ENCODE measurements around the gene ITGBL1.

ITGBL1 gene

DNA sequence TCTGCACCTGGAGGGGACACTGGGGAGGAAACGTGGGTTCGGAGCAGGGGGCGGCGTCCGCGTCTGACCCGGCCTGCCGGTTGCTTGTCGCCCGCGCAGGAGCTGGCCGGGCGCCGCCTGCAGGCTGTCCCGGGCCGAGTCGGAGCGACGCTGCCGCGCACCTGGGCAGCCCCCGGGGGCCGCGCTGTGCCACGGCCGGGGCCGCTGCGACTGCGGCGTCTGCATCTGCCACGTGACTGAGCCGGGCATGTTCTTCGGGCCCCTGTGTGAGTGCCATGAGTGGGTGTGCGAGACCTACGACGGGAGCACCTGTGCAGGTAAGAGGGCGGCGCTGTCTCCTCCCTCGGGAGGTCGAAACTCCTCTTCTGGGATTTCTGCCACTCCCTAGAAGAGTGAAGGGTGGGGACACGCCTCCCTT, 1.3 kb downstream of the ITGBL1 start:
- FAIRE-seq: no peak

DNA sequence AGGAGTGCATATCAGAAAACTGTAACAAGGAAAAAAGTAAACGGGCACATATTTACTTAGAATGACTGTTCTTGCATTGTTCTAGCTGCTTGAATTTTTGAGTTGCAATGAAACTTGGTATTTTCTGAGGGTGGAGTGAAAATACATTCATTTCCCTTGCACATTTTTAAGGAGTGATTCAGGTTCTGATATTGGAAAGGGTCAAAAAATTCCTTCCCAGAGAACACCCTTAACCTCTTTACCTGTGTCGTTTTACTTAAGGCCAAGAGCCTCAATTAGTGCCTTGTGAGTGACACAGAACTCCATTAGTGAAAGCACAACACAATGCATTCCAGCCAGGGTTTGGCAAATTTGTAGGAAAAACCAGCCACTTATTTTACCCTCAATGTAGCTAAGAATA, 2.3 kb downstream of the ITGBL1 start:
- no peak for FAIRE-seq

DNA sequence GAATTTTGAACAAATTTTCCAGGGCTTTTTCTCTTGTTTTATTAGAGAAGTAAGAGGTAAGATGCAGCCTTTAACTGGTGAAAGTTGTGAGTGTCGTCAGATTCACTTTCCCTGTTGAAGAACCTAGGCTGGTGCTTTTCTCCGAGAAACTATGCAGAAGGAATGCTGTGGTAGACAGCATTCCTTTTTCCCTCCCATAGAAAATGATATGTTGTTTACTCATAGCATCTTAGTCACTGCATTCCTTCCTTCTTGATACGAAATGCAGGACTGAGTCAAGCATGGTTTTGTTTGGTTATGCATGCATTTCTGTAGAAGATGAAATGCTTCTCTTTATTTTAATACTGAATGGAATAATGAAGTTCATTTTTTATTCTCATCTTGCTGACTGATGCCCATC, 3.4 kb downstream of the ITGBL1 start:
- FAIRE-seq: no peak

GRCh38 chr13:101457176-101457575, 4.7 kb downstream of the ITGBL1 start:
- no peak for FAIRE-seq

- no peak for FAIRE-seq
Measured at GRCh38 chr13:101465877-101466276, 13.4 kb downstream of the ITGBL1 start.

- FAIRE-seq: no peak
Measured at GRCh38 chr13:101467415-101467814, 14.9 kb downstream of the ITGBL1 start.

DNA sequence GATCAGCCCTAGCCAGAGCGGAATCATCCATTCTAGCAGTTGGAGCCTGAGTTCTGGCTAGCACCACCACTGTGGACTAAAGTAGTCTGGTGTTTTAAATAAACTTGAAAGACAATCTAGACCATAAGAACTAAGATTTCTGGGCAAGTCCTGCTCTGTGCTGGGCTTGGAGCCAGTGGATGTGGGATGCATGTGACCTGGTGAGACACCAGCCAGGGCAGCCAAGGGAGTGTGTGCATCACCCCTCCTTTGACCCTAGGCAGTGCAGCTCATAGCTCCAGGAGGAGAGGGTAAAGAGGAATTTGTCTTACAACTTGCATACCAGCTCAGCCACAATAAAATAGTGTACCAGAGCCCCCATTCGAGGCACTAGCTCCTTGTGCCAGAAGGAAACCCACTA, 21.0 kb downstream of the ITGBL1 start:
- no peak for FAIRE-seq

- FAIRE-seq: no peak
Measured at GRCh38 chr13:101474419-101474957, 22.0 kb downstream of the ITGBL1 start.

- no peak for FAIRE-seq
Measured at GRCh38 chr13:101475536-101475935, 23.1 kb downstream of the ITGBL1 start.

DNA sequence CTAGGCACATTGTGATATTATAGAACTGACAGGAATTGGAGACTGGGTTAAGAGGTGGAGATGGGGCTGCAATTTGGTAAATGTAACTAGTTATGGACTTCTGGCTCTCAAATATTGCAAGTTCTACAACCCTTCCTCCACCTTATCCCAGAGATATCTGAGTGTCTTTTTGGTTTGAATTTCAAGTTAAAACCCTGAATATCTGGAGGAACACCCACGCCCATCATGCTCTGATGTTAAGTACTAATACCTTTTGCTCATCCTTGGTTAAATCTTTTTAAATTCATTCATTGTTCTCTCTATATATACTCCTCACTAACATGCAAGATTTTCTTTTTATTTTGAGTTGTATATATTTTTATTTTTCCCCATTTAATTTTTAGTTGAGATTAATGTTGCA, 28.9 kb downstream of the ITGBL1 start:
- FAIRE-seq: no peak

- FAIRE-seq: no peak
Measured at GRCh38 chr13:101486708-101487437, 34.4 kb downstream of the ITGBL1 start.

DNA sequence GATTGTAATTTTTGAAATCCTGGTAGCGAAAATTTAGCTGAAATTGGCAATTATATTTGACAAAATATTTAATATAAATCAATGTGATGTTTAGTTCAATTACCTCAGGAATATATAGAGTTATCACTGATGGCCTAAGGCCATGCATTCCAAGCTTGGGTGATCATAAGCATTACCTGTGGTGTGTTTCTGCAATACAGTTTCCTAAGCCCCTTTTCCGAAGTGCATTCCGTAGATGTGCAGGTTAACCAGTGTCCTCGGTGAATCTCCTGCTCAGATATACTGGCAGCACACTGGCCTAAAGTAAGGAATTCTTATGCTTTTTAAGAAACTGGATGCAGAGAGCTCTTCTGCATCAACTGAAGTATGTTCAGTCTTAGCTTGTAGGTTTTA, 35.0 kb downstream of the ITGBL1 start:
- no peak for FAIRE-seq

GRCh38 chr13:101488734-101489133, 36.3 kb downstream of the ITGBL1 start:
- no peak for FAIRE-seq

DNA sequence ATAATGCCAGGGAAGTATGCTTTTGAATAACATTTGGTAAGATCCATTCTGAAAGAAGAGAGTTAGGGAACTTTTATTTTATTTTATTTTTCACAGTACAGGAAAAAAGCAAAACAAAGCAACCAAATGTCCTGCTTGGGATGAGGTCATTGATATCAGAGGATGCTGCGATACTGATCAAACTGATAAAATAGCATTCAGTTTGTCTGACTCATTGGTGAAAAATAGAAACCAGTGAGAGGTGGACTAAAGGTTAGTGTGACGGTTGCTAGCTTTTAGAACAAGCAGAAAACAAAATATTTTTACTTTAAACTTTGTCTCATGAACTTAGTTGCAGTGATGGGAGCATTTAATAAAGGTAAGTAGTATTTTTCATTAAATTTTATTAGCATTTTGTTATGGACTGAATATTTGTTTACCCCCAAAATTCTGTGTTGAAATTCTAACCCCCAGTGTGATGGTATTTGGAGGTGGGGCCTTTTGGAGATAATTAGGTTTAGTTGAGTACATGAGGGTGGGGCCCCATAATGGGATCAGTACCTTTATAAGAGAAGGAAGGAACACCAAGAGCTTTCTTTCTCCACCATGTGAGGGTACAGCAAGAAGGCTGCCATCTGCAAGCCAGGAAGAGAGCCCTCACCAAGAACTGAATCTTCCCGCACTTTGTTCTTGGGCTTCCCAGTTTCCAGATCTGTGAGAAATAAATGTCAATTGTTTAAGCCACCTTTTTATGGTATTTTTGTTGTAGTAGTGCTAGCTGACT, 37.3 kb downstream of the ITGBL1 start:
- no peak for FAIRE-seq

DNA sequence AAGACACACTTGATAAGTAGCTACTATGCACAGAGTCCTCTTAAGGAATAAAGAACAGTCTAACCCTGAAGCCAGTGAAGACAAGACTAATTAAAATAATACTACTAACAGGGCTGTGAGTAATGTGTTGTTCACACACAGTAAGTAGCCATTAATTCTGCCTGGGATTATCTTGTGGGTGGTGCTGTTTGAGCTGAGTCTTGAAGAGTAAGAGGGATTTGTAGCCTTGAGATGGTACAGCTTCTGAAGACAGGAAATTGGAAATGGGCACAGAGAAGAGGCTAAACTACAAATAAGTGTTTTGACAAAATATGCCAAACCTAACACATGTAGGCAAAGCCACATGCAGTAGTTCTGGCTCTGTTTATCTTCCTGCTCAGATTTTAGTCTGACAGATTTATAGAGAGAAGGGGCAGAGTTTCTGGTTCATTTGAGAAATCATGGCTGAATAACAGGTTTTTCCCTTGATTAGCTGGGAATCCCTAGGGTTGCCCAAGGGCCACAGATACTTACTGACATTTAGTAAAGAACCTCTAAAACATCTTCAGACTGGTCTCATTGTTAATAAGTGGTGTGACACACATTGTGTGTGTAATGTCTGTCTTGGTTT, 38.0 kb downstream of the ITGBL1 start:
- FAIRE-seq: no peak

DNA sequence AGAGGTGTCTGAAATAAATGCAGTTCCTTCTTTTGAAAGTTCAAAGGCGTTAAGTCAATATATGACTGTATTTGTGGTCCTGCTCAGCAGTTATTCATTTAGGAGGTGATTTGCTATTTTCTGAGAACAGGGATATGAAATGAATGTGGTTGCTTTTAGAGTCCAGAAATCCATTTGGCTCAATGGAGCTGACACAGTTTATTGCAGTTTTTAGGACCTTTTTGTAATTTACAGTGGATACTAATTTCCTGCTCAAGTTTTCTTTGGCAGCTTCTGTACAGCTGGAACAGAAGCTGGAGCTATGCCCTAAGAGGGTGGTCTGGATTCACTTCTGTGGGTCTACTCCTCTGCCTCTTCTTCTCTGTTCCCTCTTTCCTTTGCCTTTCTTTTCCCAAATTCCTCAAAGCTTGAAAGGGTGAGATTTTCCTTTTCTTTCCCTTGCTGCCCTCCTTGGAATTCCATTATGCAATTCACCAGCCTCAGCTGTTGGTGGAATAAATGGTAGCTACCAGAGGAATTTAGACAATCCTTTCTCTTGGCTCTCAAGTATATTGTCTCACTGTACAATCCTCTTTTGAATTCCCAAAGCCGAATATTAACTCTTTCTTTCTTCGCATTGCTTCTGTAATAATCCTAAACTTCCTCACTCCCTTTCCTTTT, 39.9 kb downstream of the ITGBL1 start:
- FAIRE-seq: no peak

GRCh38 chr13:101493541-101493940, 41.1 kb downstream of the ITGBL1 start:
- FAIRE-seq: no peak

DNA sequence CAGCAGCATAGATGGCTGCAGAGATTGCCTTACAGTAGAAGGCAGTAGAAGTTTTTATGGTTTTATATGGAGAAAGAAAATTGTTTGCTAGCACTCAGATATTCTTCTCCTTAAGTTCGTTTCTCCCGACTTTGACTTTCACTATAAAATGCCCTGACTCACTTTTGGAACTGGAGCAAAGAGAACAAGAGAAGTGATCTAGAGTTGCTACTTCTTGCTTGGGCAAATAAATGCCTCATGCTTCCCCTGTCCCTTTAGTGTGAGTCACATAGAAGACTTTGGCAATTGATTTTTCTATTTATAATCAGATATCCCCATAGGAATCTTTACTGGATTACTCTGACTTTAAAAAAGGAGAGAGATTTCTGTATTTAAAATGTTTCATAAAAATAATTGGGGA, 46.9 kb downstream of the ITGBL1 start:
- no peak for FAIRE-seq

GRCh38 chr13:101502618-101503017, 50.1 kb downstream of the ITGBL1 start:
- no peak for FAIRE-seq

DNA sequence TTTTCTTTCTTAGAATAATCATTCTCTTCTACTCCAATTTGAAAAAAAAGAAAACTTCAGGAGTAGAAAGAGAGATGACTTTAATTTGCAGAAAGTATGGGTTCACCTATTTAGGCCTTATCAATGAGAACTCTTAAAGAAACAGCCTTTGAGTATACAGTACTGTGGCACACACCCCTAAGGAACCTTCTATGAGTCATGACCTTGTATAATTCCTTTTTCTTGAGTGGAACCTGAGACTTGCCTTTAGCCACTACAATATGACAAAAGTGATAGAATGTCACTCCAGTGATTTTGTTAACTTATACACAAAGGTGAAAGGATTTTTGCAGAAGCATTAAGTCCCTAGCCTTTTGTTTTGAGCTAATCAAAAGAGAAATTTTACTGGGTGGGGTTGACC, 58.7 kb downstream of the ITGBL1 start:
- no peak for FAIRE-seq

- no peak for FAIRE-seq
Measured at GRCh38 chr13:101511766-101512165, 59.3 kb downstream of the ITGBL1 start.

- no peak for FAIRE-seq
Measured at GRCh38 chr13:101512650-101513049, 60.2 kb downstream of the ITGBL1 start.

DNA sequence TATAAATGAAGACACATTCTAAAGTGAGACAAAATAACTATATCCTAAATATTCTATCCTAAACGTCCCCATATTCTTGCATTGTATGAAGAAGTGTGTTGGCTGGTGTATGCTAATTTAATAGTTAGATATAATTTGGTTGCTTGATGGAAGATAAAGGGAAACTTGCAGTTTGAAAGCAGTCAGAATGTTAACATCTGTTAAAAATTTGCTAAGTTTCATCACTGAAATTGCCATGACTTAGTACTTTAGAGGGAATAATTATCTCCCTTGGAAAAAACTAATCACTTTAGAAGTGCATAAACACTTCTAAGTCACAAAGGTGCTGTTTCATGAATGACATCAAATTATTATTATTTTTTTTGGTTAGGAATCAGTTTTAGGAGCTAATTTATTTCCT, 61.6 kb downstream of the ITGBL1 start:
- FAIRE-seq: no peak
